H1 (cell line): ENCODE results near the gene BAIAP2. TPM values are rescaled to one million over a fixed set of nuclear protein-coding genes. Genes with fewer than 3 reads are reported as not detected.

Experiments
- CTCF ChIA-PET: fragments of 300-600 bp; sonication (Branson Sonifier 250); formaldehyde crosslinking; loops from one replicate; lab custom pipeline; 2021; ENCODE audit not compliant: partially characterized antibody; lab: Charles Lee
- POLR2A ChIA-PET: fragments of 300-600 bp; sonication (Branson Sonifier 250); formaldehyde crosslinking; loops from one replicate; lab custom pipeline; 2021; ENCODE audit warnings: inconsistent platforms; ENCODE audit not compliant: partially characterized antibody; lab: Charles Lee
- DNase-seq, 2 experiments: peaks; one replicate each; pipeline versions ENCODE4 v3.0.0 to v3.0.0-alpha.2; 2010 to 2022; ENCODE audit warnings: low spot score in 2 of 2, low read depth in 1 of 2, mixed read lengths in 1 of 2
- FAIRE-seq: peaks from 2 replicates; lab custom pipeline; 2011; peaks lifted over from hg19 to GRCh38; lab: Jason Lieb, UNC
- H2AFZ ChIP-seq: 2 replicates; pipeline ENCODE4 v1.8.1; 2012; ENCODE audit warnings: low read length, inconsistent platforms
- H2AK5ac ChIP-seq: 2 replicates; pipeline ENCODE4 v1.6.1; 2013; ENCODE audit warnings: low read depth, low read length
- H2BK120ac ChIP-seq: replicated peaks from 2 replicates; pipeline ENCODE3; 2013; ENCODE audit warnings: low read depth, low read length, inconsistent platforms
- H2BK12ac ChIP-seq: 2 replicates; pipeline ENCODE4 v1.6.1; 2013; ENCODE audit warnings: low read depth, low read length
- H2BK15ac ChIP-seq: 2 replicates; pipeline ENCODE4 v1.6.1; 2013; ENCODE audit warnings: low read length
- H2BK20ac ChIP-seq: 2 replicates; pipeline ENCODE4 v1.6.1; 2013; ENCODE audit warnings: low read length
- H2BK5ac ChIP-seq: 2 replicates; pipeline ENCODE4 v1.6.1; 2013; ENCODE audit warnings: low read depth, low read length
- H3K14ac ChIP-seq: 2 replicates; pipeline ENCODE4 v1.6.1; 2013; ENCODE audit warnings: inconsistent platforms; ENCODE audit not compliant: insufficient read length
- H3K18ac ChIP-seq: 2 replicates; pipeline ENCODE4 v1.6.1; 2013; ENCODE audit warnings: low read length; ENCODE audit errors: extremely low read depth
- H3K23ac ChIP-seq: 2 replicates; pipeline ENCODE4 v1.6.1; 2013; ENCODE audit warnings: inconsistent platforms; ENCODE audit not compliant: insufficient read length
- H3K23me2 ChIP-seq: 2 replicates; pipeline ENCODE4 v1.6.1; 2013; ENCODE audit warnings: low read depth, low read length
- H3K27ac ChIP-seq: 2 replicates; pipeline ENCODE4 v1.6.1; 2011; ENCODE audit warnings: low read depth, low read length, inconsistent platforms
- H3K27me3 ChIP-seq, 4 experiments: replicated peaks in 1 of 4; 1 replicate in 1 of 4; 2 replicates in 3 of 4; pipeline versions ENCODE4 v1.6.1 to v1.8.1; 2011 to 2013; ENCODE audit warnings: low read length in 3 of 4, mild to moderate bottlenecking in 3 of 4, inconsistent platforms in 2 of 4, mixed read lengths in 2 of 4, moderate library complexity in 1 of 4; ENCODE audit not compliant: control insufficient read depth in 3 of 4, insufficient read depth in 3 of 4; ENCODE audit errors: extremely low read depth in 1 of 4
- H3K36me3 ChIP-seq, 4 experiments: 2 replicates each; pipeline versions ENCODE4 v1.6.1 to v1.8.1; 2011 to 2013; ENCODE audit warnings: mild to moderate bottlenecking in 4 of 4, low read length in 3 of 4, moderate library complexity in 2 of 4, control low read depth in 1 of 4, inconsistent platforms in 1 of 4; ENCODE audit not compliant: insufficient read depth in 4 of 4, control insufficient read depth in 2 of 4
- H3K4ac ChIP-seq: replicated peaks from 2 replicates; pipeline ENCODE3; 2013; ENCODE audit warnings: low read length, low read depth, mixed read lengths, inconsistent platforms; ENCODE audit not compliant: insufficient read length
- H3K4me1 ChIP-seq, 4 experiments: replicated peaks in 1 of 4; 1 replicate in 1 of 4; 2 replicates in 3 of 4; pipeline versions ENCODE4 v1.6.1 to v1.8.1; 2011 to 2013; ENCODE audit warnings: low read length in 3 of 4, inconsistent platforms in 2 of 4, mixed read lengths in 1 of 4; ENCODE audit not compliant: insufficient read depth in 4 of 4, control insufficient read depth in 3 of 4
- H3K4me2 ChIP-seq, 2 experiments: 2 replicates each; pipeline versions ENCODE4 v1.6.1 to v1.8.1; 2011 to 2013; ENCODE audit warnings: low read depth in 2 of 2, low read length in 2 of 2, control low read depth in 1 of 2, inconsistent platforms in 1 of 2, mild to moderate bottlenecking in 1 of 2; ENCODE audit not compliant: insufficient read depth in 1 of 2
- H3K4me3 ChIP-seq, 4 experiments: fragments of 200-600, 300-600 bp in 1 of 4; sonication (generic), shearing (Covaris generic), sonication (Bioruptor Twin) in 1 of 4; 2 replicates each; pipeline versions ENCODE4 v1.5.1 to v1.8.1; 2011 to 2016; ENCODE audit warnings: low read length in 4 of 4, low read depth in 3 of 4, control low read depth in 2 of 4, inconsistent platforms in 2 of 4, mild to moderate bottlenecking in 2 of 4, mixed read lengths in 1 of 4, moderate library complexity in 1 of 4; ENCODE audit not compliant: insufficient read depth in 2 of 4; ENCODE audit errors: extremely low read depth in 1 of 4
- H3K56ac ChIP-seq: replicated peaks from 2 replicates; pipeline ENCODE3; 2013; ENCODE audit warnings: low read depth, mild to moderate bottlenecking, mixed read lengths, low read length, inconsistent platforms; ENCODE audit not compliant: insufficient read length
- H3K79me1 ChIP-seq: 2 replicates; pipeline ENCODE4 v1.6.1; 2013; ENCODE audit warnings: low read depth, low read length, control low read depth
- H3K79me2 ChIP-seq, 2 experiments: 2 replicates each; pipeline versions ENCODE4 v1.6.1 to v1.8.1; 2012 to 2013; ENCODE audit warnings: low read length in 2 of 2, mild to moderate bottlenecking in 2 of 2, inconsistent platforms in 1 of 2; ENCODE audit not compliant: insufficient read depth in 2 of 2, control insufficient read depth in 1 of 2
- H3K9ac ChIP-seq, 4 experiments: replicated peaks in 1 of 4; 1 replicate in 1 of 4; 2 replicates in 3 of 4; pipeline versions ENCODE4 v1.6.1 to v1.8.1; 2011 to 2013; ENCODE audit warnings: low read depth in 3 of 4, low read length in 3 of 4, control low read depth in 2 of 4, mild to moderate bottlenecking in 2 of 4, moderate library complexity in 2 of 4, inconsistent platforms in 1 of 4; ENCODE audit errors: extremely low read depth in 1 of 4
- H3K9me3 ChIP-seq, 2 experiments: 2 replicates each; pipeline versions ENCODE4 v1.6.1 to v1.8.1; 2012 to 2013; ENCODE audit warnings: mild to moderate bottlenecking in 2 of 2, moderate library complexity in 2 of 2, control low read depth in 1 of 2, inconsistent platforms in 1 of 2, low read depth in 1 of 2, low read length in 1 of 2, mixed read lengths in 1 of 2; ENCODE audit not compliant: insufficient read depth in 2 of 2
- H4K20me1 ChIP-seq, 2 experiments: replicated peaks in 1 of 2; 2 replicates each; pipeline versions ENCODE3 to v1.8.1; 2011 to 2013; ENCODE audit warnings: inconsistent platforms in 2 of 2, low read length in 2 of 2, mild to moderate bottlenecking in 1 of 2; ENCODE audit not compliant: insufficient read depth in 2 of 2, control insufficient read depth in 1 of 2
- H4K5ac ChIP-seq: 2 replicates; pipeline ENCODE4 v1.6.1; 2013; ENCODE audit warnings: low read length, low read depth, mixed read lengths, inconsistent platforms; ENCODE audit not compliant: insufficient read length
- H4K8ac ChIP-seq: 2 replicates; pipeline ENCODE4 v1.8.0; 2013; ENCODE audit warnings: mild to moderate bottlenecking, moderate library complexity, low read length, inconsistent platforms; ENCODE audit not compliant: insufficient read depth; ENCODE audit errors: extremely low read depth
- H4K91ac ChIP-seq: replicated peaks from 2 replicates; pipeline ENCODE3; 2013; ENCODE audit warnings: low read length, mixed read lengths, inconsistent platforms; ENCODE audit not compliant: insufficient read length
- POLR2AphosphoS5 ChIP-seq: IDR thresholded peaks from 2 replicates; pipeline ENCODE4 v1.6.1; 2011; ENCODE audit warnings: low read depth, low read length
- RXRA ChIP-seq: IDR thresholded peaks from 2 replicates; pipeline ENCODE4 v1.6.1; 2011; ENCODE audit warnings: low read depth, mild to moderate bottlenecking, low read length, moderate library complexity; ENCODE audit not compliant: insufficient read depth
- USF2 ChIP-seq: IDR thresholded peaks from 2 replicates; pipeline ENCODE4 v1.6.1; 2011; ENCODE audit warnings: low read length, improper control_type of control experiment
- WGBS, 2 experiments: shearing (Covaris generic) in 1 of 2; methylation state at CpG; one replicate each; pipeline versions ENCODE4 v1.1.6 to v1.1.7; 2013 to 2015; ENCODE audit warnings: low lambda C conversion rate in 2 of 2, mixed read lengths in 2 of 2, inconsistent platforms in 1 of 2, low coverage in 1 of 2, missing lambda C conversion rate in 1 of 2; ENCODE audit not compliant: insufficient replicate concordance in 2 of 2, insufficient coverage in 1 of 2, insufficient read length in 1 of 2; ENCODE audit errors: extremely low coverage in 1 of 2, missing lambda C conversion rate in 1 of 2; 5-methylcytosine and 5-hydroxymethylcytosine counted together
- polyA plus RNA-seq, 7 experiments: library from polyadenylated mRNA; depleted of rRNA in 3 of 7; stranded (reverse) in 5 of 7; unstranded in 2 of 7; fragments of >200 nt in 5 of 7; fragments of 200-250 nt in 2 of 7; gene quantifications; 1 replicate in 5 of 7; 2 replicates in 1 of 7; 4 replicates in 1 of 7; pipeline versions ENCODE4 v1.2.1 to v1.2.3, GENCODE V29; 2011 to 2013; ENCODE audit warnings: missing spikeins in 2 of 7, mixed read lengths in 2 of 7
- total RNA-seq: library from RNA; stranded (reverse); fragmentation: NEBNext Ultra II Directional; extraction: Animal tissue kit (Norgen Biotek cat#: 25700); gene quantifications from 2 replicates; pipeline ENCODE4 v1.2.1, GENCODE V29; 2021

The BAIAP2 gene
- total and polyA plus RNA-seq, 2 of the 8 experiments (the other 6 are each of a cell fraction or from before 2014, with no cell fraction given) = 10.0 to 22.8 TPM

GRCh38 chr17:81118308-81119221 lies 83.6 kb downstream of the BAIAP2 start:
- Histone ChIP-seq H3K4me1 (peaks cover 0 to 16% (median 6%) of the 10 kb centered on the region in 4 experiments; a peak in 5 of 7 replicates), H4K91ac (no peak overlapping the region), H2BK20ac (no peak overlapping the region), H3K18ac (no peak overlapping the region), H3K4ac (no peak overlapping the region), H3K9ac (no peak overlapping the region; a peak in 2 of 7 replicates), H4K5ac (no peak overlapping the region), H3K14ac (no peak overlapping the region), H4K20me1 (no peaks in the 10 kb centered on the region), H3K4me2 (peak overlapping the region; percentile 46 to 85), H3K79me1 (no peaks in the 10 kb centered on the region; the same call in none of the 2 replicates), H2BK15ac (no peak overlapping the region), H2BK12ac (0 out of 2 replicates have a peak overlapping the region, but pooled peaks have one; percentile 0), H3K79me2 (no peaks in the 10 kb centered on the region), H2AK5ac (no peak overlapping the region), H2AFZ (no peak overlapping the region), H3K56ac (no peak overlapping the region), H3K9me3 (no peaks in the 10 kb centered on the region), H3K23me2 (peaks cover 3% of the 10 kb centered on the region; the same call in 1 of the 2 replicates), H3K36me3 (no peaks in the 10 kb centered on the region), H3K27ac (no peak overlapping the region), H3K4me3 (peak overlapping the region in 2 of 4 experiments; percentile 26 to 66; a peak in 4 of 8 replicates), H3K27me3 (peaks cover 0 to 11% (median 7%) of the 10 kb centered on the region in 4 experiments; a peak in 3 of 7 replicates), H3K23ac (no peak overlapping the region), H2BK120ac (no peak overlapping the region), H4K8ac (peak overlapping the region; percentile 36; the same call in 1 of the 2 replicates), H2BK5ac (no peak overlapping the region)
- 76% methylated on average over 22 of the region's 24 CpGs; no CpG with 5 or more reads in 1 of the 2 experiments for WGBS, 2 experiments
- no peak for FAIRE-seq
- CTCF ChIA-PET = no interaction called here
- DNase-seq = no peak
- POLR2A ChIA-PET = interaction anchor here (0.7 to 2.3 kb wide), 3 partner anchors 13 to 395 kb away, joined by 3 to 8 read pairs (median 4); partner anchors contain the start of gene ACTG1
- TF ChIP-seq USF2 (0 out of 2 replicates have a peak, but pooled peaks have one; percentile 45), RXRA (0 out of 2 replicates have a peak, but pooled peaks have one; percentile 71), POLR2AphosphoS5 (no peak)
